HG03460 (cell line): ENCODE measurements around the gene NR2E1.

Experiments
- ATAC-seq: cut with Tn5 transposase; IDR thresholded peaks from one replicate; pipeline ENCODE4 v1.9.1; 2021; ENCODE audit not compliant: unreplicated experiment

The NR2E1 gene

GRCh38 chr6:108171291-108171917, 5.6 kb downstream of the NR2E1 start:
- ATAC-seq: no peak

GRCh38 chr6:108171918-108172516, 6.2 kb downstream of the NR2E1 start:
- no peak for ATAC-seq

GRCh38 chr6:108174371-108175175, 8.8 kb downstream of the NR2E1 start:
- no peak for ATAC-seq

- ATAC-seq: no peak
Measured at GRCh38 chr6:108175176-108175591, 9.4 kb downstream of the NR2E1 start.

GRCh38 chr6:108175592-108176279, 9.9 kb downstream of the NR2E1 start:
- ATAC-seq: no peak

GRCh38 chr6:108176281-108177089, 10.7 kb downstream of the NR2E1 start:
- no peak for ATAC-seq

- no peak for ATAC-seq
Measured at GRCh38 chr6:108179741-108180140, 13.9 kb downstream of the NR2E1 start.

GRCh38 chr6:108180266-108180665, 14.4 kb downstream of the NR2E1 start:
- no peak for ATAC-seq

- no peak for ATAC-seq
Measured at GRCh38 chr6:108180776-108181175, 15.0 kb downstream of the NR2E1 start.

GRCh38 chr6:108186226-108186625, 20.4 kb downstream of the NR2E1 start:
- no peak for ATAC-seq

- ATAC-seq: no peak
Measured at GRCh38 chr6:108187519-108187918, 21.7 kb downstream of the NR2E1 start.

- ATAC-seq: no peak
Measured at GRCh38 chr6:108193131-108193530, 27.3 kb downstream of the NR2E1 start.

GRCh38 chr6:108193835-108194234, 28.0 kb downstream of the NR2E1 start:
- no peak for ATAC-seq

GRCh38 chr6:108194503-108194902, 28.7 kb downstream of the NR2E1 start:
- ATAC-seq: no peak

- ATAC-seq: no peak
Measured at GRCh38 chr6:108195209-108195608, 29.4 kb downstream of the NR2E1 start.

GRCh38 chr6:108198761-108199498, 33.1 kb downstream of the NR2E1 start:
- no peak for ATAC-seq

GRCh38 chr6:108200186-108200585, 34.4 kb downstream of the NR2E1 start:
- no peak for ATAC-seq

GRCh38 chr6:108200631-108201030, 34.8 kb downstream of the NR2E1 start:
- no peak for ATAC-seq

GRCh38 chr6:108203189-108204112, 37.6 kb downstream of the NR2E1 start:
- no peak for ATAC-seq
